MM.1S (cell line): Measurements from ENCODE around the gene MRTFA.
"Not testable (repeated sequence)": the region's sequence is repeated elsewhere in the genome, so short reads cannot be mapped to it uniquely, and the experiment has no call there.

Experiments used
- DNase-seq: peaks from one replicate; pipeline ENCODE4 v3.0.0-alpha.2; 2015
- H2AFZ ChIP-seq: fragments of 300-600 bp; sonication (generic); 2 replicates; pipeline ENCODE4 v1.6.0; 2016; ENCODE audit warnings: antibody characterized with exemption, low read length
- H3F3A ChIP-seq: fragments of 300-600 bp; sonication (generic); 2 replicates; pipeline ENCODE4 v1.6.1; 2016; ENCODE audit warnings: mild to moderate bottlenecking, antibody characterized with exemption, low read length, moderate library complexity, mixed read lengths; ENCODE audit not compliant: insufficient read depth
- H3K27ac ChIP-seq: fragments of 300-600 bp; sonication (generic); 2 replicates; pipeline ENCODE4 v1.5.1; 2016; ENCODE audit warnings: mild to moderate bottlenecking, low read length
- H3K27me3 ChIP-seq: fragments of 300-600 bp; sonication (generic); replicated peaks from 2 replicates; pipeline ENCODE4 v1.6.0; 2016; ENCODE audit warnings: low read length; ENCODE audit not compliant: insufficient read depth
- H3K36me3 ChIP-seq: fragments of 300-600 bp; sonication (generic); replicated peaks from 2 replicates; pipeline ENCODE4 v1.6.1; 2016; ENCODE audit warnings: mild to moderate bottlenecking, low read length, mixed read lengths; ENCODE audit not compliant: insufficient read depth
- H3K4me1 ChIP-seq: fragments of 300-600 bp; sonication (generic); 2 replicates; pipeline ENCODE4 v1.6.1; 2016; ENCODE audit warnings: low read length, mixed read lengths
- H3K4me2 ChIP-seq: fragments of 300-600 bp; sonication (generic); 2 replicates; pipeline ENCODE4 v1.6.0; 2016; ENCODE audit warnings: low read depth, low read length
- H3K4me3 ChIP-seq: fragments of 300-600 bp; sonication (generic); 2 replicates; pipeline ENCODE4 v1.5.1; 2016; ENCODE audit warnings: low read length, mixed read lengths
- H3K79me2 ChIP-seq: fragments of 300-600 bp; sonication (generic); 2 replicates; pipeline ENCODE4 v1.6.1; 2016; ENCODE audit warnings: mixed run types, low read length, mixed read lengths
- H3K9ac ChIP-seq: fragments of 300-600 bp; sonication (generic); 2 replicates; pipeline ENCODE4 v1.6.1; 2016; ENCODE audit warnings: low read length, mixed read lengths
- H3K9me2 ChIP-seq: fragments of 300-600 bp; sonication (generic); replicated peaks from 2 replicates; pipeline ENCODE4 v1.6.1; 2016; ENCODE audit warnings: mild to moderate bottlenecking, low read length, mixed read lengths; ENCODE audit not compliant: insufficient read depth
- H3K9me3 ChIP-seq: fragments of 300-600 bp; sonication (generic); replicated peaks from 2 replicates; pipeline ENCODE4 v1.6.1; 2016; ENCODE audit warnings: mild to moderate bottlenecking, low read length, mixed read lengths; ENCODE audit not compliant: insufficient read depth
- H4K20me1 ChIP-seq: fragments of 300-600 bp; sonication (generic); 2 replicates; pipeline ENCODE4 v1.6.1; 2016; ENCODE audit warnings: mild to moderate bottlenecking, low read length, moderate library complexity, mixed read lengths; ENCODE audit not compliant: insufficient read depth
- CTCF ChIP-seq: fragments of 300-600 bp; sonication (generic); IDR thresholded peaks from 2 replicates; pipeline ENCODE4 v1.5.1; 2016; ENCODE audit warnings: antibody characterized with exemption, low read length, mixed read lengths
- EZH2 ChIP-seq: fragments of 300-600 bp; sonication (generic); optimal IDR thresholded peaks from 2 replicates; pipeline ENCODE3; 2017; ENCODE audit warnings: low read depth, mild to moderate bottlenecking, antibody characterized with exemption, low read length, mixed read lengths
- EZH2phosphoT487 ChIP-seq: fragments of 300-600 bp; sonication (generic); IDR thresholded peaks from 2 replicates; pipeline ENCODE4 v1.6.1; 2018; ENCODE audit warnings: antibody characterized with exemption, low read length

Gene MRTFA

GRCh38 chr22:40542821-40543540 lies 93.5 kb downstream of the MRTFA start:
- TF ChIP-seq CTCF, result no peak
- Histone ChIP-seq H4K20me1 (0 out of 2 replicates have a peak, but pooled peaks cover 3% of the 10 kb centered on the region), H3K27me3 (no peaks in the 10 kb centered on the region), H3K4me2 (no peak overlapping the region), H3K9ac (no peak overlapping the region), H3F3A (0 out of 2 replicates have a peak, but pooled peaks cover 3% of the 10 kb centered on the region), H3K9me2 (no peaks in the 10 kb centered on the region), H3K36me3 (no peaks in the 10 kb centered on the region), H2AFZ (no peak overlapping the region), H3K4me3 (no peak overlapping the region), H3K9me3 (no peaks in the 10 kb centered on the region), H3K4me1 (no peaks in the 10 kb centered on the region), H3K79me2 (peaks cover 8% of the 10 kb centered on the region; the same call in 1 of the 2 replicates), H3K27ac (no peak overlapping the region)
- DNase-seq, result no peak

DNA sequence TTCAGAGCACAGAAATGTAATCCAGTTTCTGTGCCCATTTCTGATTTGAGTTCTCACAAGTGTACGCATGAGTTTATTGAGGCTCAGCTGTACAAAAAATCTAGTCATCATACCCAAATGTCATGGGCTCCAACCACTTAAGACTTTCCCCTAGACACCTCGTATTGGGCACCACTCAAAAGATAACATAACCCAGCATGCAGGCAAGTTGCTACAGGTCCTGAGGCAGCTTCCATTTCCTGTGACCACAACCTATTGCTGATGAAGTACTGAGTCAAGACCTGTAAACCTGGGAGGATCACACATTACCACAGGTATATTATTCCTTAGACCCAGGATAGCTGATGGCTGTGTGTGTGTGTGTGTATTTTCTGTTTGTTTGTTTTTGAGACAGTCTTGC lies 95.2 kb downstream of the MRTFA start:
- 0 out of 2 replicates have a peak, but pooled peaks cover 3% of the 10 kb centered on the region for H4K20me1 ChIP-seq
- TF ChIP-seq EZH2phosphoT487 (no peak), EZH2 (no peak), CTCF (no peak)

GRCh38 chr22:40540265-40540664 lies 96.3 kb downstream of the MRTFA start:
- H3K9me2 ChIP-seq, result no peaks in the 10 kb centered on the region
- no peak for DNase-seq
- no peak overlapping the region for H3K9ac ChIP-seq
- no peak overlapping the region for H3K4me3 ChIP-seq
- peaks cover 5% of the 10 kb centered on the region; the same call in 1 of the 2 replicates for H3K79me2 ChIP-seq
- no peak overlapping the region for H2AFZ ChIP-seq
- H3K27ac ChIP-seq, result no peak overlapping the region
- no peak for TF ChIP-seq EZH2phosphoT487
- no peak for TF ChIP-seq CTCF
- no peak for TF ChIP-seq EZH2
- 0 out of 2 replicates have a peak, but pooled peaks cover 3% of the 10 kb centered on the region for H4K20me1 ChIP-seq
- no peaks in the 10 kb centered on the region for H3K36me3 ChIP-seq
- H3K9me3 ChIP-seq, result no peaks in the 10 kb centered on the region
- no peak overlapping the region for H3K4me2 ChIP-seq
- H3K27me3 ChIP-seq, result no peaks in the 10 kb centered on the region
- H3F3A ChIP-seq, result 0 out of 2 replicates have a peak, but pooled peaks cover 3% of the 10 kb centered on the region
- no peaks in the 10 kb centered on the region for H3K4me1 ChIP-seq

More for the DNA sequence above, 95.2 kb downstream of the MRTFA start:
- Histone ChIP-seq H3K27me3 (no peaks in the 10 kb centered on the region), H2AFZ (no peak overlapping the region), H3K4me2 (no peak overlapping the region), H3K9me2 (no peaks in the 10 kb centered on the region), H3K4me3 (no peak overlapping the region), H3K9ac (no peak overlapping the region), H3K27ac (no peak overlapping the region), H3K36me3 (no peaks in the 10 kb centered on the region), H3F3A (0 out of 2 replicates have a peak, but pooled peaks cover 3% of the 10 kb centered on the region), H3K79me2 (peaks cover 8% of the 10 kb centered on the region; the same call in 1 of the 2 replicates), H3K4me1 (no peaks in the 10 kb centered on the region), H3K9me3 (no peaks in the 10 kb centered on the region)
- no peak for DNase-seq

GRCh38 chr22:40536149-40536548 lies 100.4 kb downstream of the MRTFA start:
- not testable (repeated sequence) for H3K4me2 ChIP-seq, H4K20me1 ChIP-seq, H3K9me2 ChIP-seq, H2AFZ ChIP-seq, H3K4me3 ChIP-seq, H3K9me3 ChIP-seq, H3K27ac ChIP-seq, H3K9ac ChIP-seq, H3K27me3 ChIP-seq, H3K36me3 ChIP-seq, DNase-seq, H3F3A ChIP-seq
- peaks cover 10% of the 10 kb centered on the region; the same call in 1 of the 2 replicates for H3K79me2 ChIP-seq
- H3K4me1 ChIP-seq, result peaks cover 28% of the 10 kb centered on the region
